Thyroid gland (tissue), 4 donors: ENCODE measurements around the gene CCNJL. TPM values are rescaled to one million over a fixed set of nuclear protein-coding genes. Genes with fewer than 3 reads are reported as not detected.
A peak's percentile ranks its signal among the peaks of the same experiment; 100 is the strongest.

Experiments
- DNase-seq, 2 donors: peaks; one replicate each; pipeline ENCODE4 v3.0.0-alpha.2; 2019
- H3K27ac ChIP-seq, 3 donors: fragments of 200-600 bp; sonication (generic); 1 replicate in 2 of 3; 2 replicates in 1 of 3; pipeline ENCODE4 v1.5.1; 2016 to 2019; ENCODE audit warnings: mild to moderate bottlenecking in 1 of 3, moderate library complexity in 1 of 3
- H3K27me3 ChIP-seq: fragments of 200-600 bp; sonication (generic); one replicate; pipeline ENCODE4 v1.5.1; 2019
- H3K36me3 ChIP-seq, 2 donors: fragments of 200-600 bp; sonication (generic); one replicate each; pipeline ENCODE4 v1.5.1; 2016 to 2019
- H3K4me1 ChIP-seq, 2 donors: fragments of 200-600 bp; sonication (generic); one replicate each; pipeline ENCODE4 v1.5.1; 2017 to 2019
- H3K4me3 ChIP-seq, 3 donors: fragments of 200-600 bp; sonication (generic); replicated peaks in 1 of 3; 1 replicate in 2 of 3; 2 replicates in 1 of 3; pipeline ENCODE4 v1.5.1; 2016; ENCODE audit warnings: mild to moderate bottlenecking in 1 of 3
- H3K9me3 ChIP-seq: fragments of 200-600 bp; sonication (generic); one replicate; pipeline ENCODE4 v1.5.1; 2017
- POLR2A ChIP-seq, 2 donors: fragments of 450-650 bp; IDR thresholded peaks; one replicate each; pipeline ENCODE4 v1.6.1; 2017; ENCODE audit warnings: antibody characterized with exemption in 2 of 2, mild to moderate bottlenecking in 2 of 2, moderate library complexity in 1 of 2
- WGBS, 2 donors: methylation state at CpG; one replicate each; pipeline ENCODE4 v1.1.5; 2017; 5-methylcytosine and 5-hydroxymethylcytosine counted together
- intact Hi-C: fragments of 100-400 bp; cut with DNase I; formaldehyde crosslinking; loops from one replicate; pipeline ENCODE4 v1.15.1; 2023
- total RNA-seq, 4 donors: library from RNA; depleted of rRNA; stranded (reverse); fragments of >200 nt; gene quantifications; one replicate each; pipeline ENCODE4 v1.2.3, GENCODE V29; 2016
- TF ChIP-seq, protein P1 (sequence below), 6 experiments: fragments of 200-600 bp in 3 of 6; fragments of 450-650 bp in 3 of 6; sonication (generic) in 3 of 6; IDR thresholded peaks; one replicate each; pipeline ENCODE4 v1.5.1; 2016 to 2019; ENCODE audit warnings: antibody characterized with exemption in 6 of 6, mild to moderate bottlenecking in 2 of 6, inconsistent platforms in 1 of 6, moderate library complexity in 1 of 6

Gene CCNJL
- total RNA-seq, 4 donors from 2014 or later, result 6.3 to 11.8 (median 10.0) TPM

DNA sequence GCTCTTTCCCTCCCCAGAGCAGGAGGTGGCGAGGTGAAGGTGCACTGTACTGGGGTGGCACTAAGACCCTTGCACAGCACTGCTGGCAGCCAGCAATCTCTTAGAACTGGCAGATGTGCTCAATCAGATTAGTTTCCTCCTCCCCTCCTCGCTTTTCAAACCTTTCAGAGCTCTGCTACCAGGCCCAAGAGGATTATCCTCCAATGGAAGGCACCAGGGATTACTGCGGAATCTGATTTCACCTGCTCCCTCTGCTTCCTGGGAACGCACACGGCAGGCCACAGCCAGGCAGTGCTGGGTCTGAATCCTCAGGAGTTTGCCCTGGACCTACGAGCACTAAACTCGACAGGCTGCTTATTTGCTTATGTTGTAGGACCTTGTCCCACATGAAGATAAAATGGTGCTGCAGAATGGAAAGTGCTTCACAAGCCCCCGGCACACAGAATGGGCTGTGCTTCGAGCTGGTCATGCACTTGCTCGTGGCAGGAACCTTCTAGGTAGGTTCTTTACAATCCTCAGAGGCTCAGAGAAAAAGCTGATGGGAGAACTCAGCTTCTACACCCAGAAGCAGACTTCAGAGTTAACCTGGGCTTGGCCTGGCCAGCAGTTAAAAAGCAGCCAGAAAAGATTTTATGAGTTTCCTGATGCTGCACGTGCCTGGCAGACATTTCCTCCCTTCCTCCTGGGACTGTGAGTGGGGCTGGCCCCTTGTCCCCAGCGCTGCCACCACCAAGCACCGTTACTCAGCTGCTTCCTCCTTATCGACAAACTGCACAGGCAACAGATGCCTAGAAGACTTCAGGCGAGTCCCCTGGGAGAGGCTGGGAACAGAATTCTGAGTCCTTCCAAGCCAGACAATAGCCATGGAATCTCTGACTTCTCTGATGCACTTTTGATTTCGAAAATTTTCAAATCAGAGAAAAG lies 50.0 kb downstream of the CCNJL start:
- Histone ChIP-seq H3K4me3 (no peak overlapping the region), H3K36me3 (no peaks in the 10 kb centered on the region), H3K9me3 (no peaks in the 10 kb centered on the region), H3K4me1 (peaks cover 50 to 65% of the 10 kb centered on the region in 2 donors), H3K27ac (peak overlapping the region in 2 of 3 donors; percentile 68 to 79), H3K27me3 (no peaks in the 10 kb centered on the region)
- TF ChIP-seq, protein P1, sequence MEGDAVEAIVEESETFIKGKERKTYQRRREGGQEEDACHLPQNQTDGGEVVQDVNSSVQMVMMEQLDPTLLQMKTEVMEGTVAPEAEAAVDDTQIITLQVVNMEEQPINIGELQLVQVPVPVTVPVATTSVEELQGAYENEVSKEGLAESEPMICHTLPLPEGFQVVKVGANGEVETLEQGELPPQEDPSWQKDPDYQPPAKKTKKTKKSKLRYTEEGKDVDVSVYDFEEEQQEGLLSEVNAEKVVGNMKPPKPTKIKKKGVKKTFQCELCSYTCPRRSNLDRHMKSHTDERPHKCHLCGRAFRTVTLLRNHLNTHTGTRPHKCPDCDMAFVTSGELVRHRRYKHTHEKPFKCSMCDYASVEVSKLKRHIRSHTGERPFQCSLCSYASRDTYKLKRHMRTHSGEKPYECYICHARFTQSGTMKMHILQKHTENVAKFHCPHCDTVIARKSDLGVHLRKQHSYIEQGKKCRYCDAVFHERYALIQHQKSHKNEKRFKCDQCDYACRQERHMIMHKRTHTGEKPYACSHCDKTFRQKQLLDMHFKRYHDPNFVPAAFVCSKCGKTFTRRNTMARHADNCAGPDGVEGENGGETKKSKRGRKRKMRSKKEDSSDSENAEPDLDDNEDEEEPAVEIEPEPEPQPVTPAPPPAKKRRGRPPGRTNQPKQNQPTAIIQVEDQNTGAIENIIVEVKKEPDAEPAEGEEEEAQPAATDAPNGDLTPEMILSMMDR (IDR thresholded peaks at IDR 0.05), result no peak
- TF ChIP-seq POLR2A (IDR thresholded peaks at IDR 0.05), result no peak
- WGBS, 2 donors, result 77 to 78% methylated on average over 16 of the region's 16 CpGs
- intact Hi-C loops, result no loop called here
- DNase-seq, result no peak

DNA sequence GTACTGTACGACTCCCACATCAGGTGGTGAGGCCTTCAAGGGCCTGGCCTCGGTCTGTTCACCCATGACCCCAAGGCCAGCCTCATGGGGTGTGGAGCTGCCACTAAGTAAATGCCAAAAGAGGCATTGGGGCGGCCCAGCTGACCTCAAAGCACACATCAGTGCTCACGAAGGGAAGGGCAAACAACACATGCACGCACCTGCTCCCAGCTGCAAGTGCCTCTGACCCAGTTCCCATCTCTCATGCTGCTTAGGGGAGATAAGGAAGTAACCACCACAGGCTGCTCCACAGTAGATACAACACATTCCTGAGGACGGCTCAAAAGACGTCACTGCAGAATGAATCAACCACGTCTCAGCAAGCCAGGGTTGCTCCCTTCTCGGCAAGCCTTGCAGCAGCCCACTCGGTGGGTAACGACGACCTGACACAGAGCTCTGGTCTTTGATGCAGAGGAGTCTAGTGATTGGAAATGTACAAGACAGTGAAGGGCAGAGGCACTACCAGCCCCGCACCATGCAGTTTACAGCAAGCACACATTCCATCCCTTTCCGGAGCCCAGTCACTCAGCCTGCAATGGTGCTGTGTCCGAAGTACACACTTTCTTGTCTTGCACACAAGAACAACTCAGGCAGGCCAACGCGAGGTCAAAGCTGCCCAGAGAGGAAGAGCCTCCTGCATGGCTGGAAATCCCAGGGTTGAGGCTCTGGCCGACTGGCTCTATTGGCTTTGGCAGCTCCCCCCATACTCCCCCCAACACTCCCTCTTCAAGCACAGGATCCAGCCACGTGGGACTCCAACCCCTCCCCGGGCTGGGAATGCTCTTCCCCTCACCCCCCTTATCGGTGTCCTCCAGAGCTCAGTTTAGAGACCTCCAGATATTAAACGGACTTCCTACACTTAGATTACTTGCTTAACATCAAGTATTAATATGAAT lies 51.2 kb downstream of the CCNJL start:
- WGBS, 2 donors, result 30 to 44% methylated on average over 21 of the region's 22 CpGs
- TF ChIP-seq POLR2A (IDR thresholded peaks at IDR 0.05), result no peak
- TF ChIP-seq, protein P1 (IDR thresholded peaks at IDR 0.05), result no peak
- H3K4me1 ChIP-seq, result peaks cover 46 to 58% of the 10 kb centered on the region in 2 donors
- intact Hi-C loops, result no loop called here
- H3K9me3 ChIP-seq, result no peaks in the 10 kb centered on the region
- peak overlapping the region; percentile 58 to 79 (median 68) for H3K27ac ChIP-seq
- H3K27me3 ChIP-seq, result no peaks in the 10 kb centered on the region
- no peak overlapping the region for H3K4me3 ChIP-seq
- peak; percentile 54 to 67 for DNase-seq
- no peaks in the 10 kb centered on the region for H3K36me3 ChIP-seq

DNA sequence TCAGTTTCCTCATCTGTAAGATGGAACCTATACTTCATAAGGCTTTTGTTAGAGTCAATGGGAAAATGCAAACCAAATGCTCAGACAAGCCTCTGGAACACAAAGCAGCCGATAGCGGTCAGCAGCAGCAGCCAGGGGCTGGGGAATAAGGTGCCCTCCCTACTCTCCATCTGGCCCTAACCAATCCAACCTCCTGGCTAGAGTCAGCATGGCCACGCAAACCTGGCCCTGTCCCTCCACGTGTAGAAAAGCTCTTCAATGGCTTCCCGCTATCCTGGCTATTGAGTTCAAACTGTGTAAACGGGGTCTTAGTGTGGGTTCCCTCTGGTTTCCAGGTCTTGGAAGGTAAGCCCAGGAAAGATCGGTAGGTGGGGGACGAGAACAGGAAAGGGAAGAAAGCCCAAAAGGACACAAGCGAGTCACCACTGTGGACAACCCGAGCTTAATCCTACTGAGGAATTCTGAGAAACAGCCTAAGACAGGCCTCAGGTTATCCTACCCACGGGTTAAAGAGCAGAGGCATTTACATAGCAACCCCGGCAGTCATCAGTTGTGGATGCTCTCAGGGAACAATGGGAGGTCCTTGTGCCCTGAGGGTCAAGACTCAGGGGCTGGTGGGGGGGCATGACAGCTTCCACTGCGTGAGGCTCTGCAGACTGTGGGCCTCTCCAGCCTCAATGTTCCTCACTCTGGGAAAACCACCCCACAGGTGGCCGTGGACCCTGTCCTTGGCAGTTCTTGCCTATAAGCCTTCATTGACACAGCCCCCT lies 52.2 kb downstream of the CCNJL start:
- Histone ChIP-seq H3K4me1 (peaks cover 42 to 49% of the 10 kb centered on the region in 2 donors), H3K36me3 (no peaks in the 10 kb centered on the region), H3K9me3 (no peaks in the 10 kb centered on the region), H3K4me3 (no peak overlapping the region), H3K27me3 (no peaks in the 10 kb centered on the region), H3K27ac (peak overlapping the region; percentile 58 to 79 (median 68))
- intact Hi-C loops, result no loop called here
- TF ChIP-seq POLR2A (IDR thresholded peaks at IDR 0.05), result no peak
- TF ChIP-seq, protein P1 (IDR thresholded peaks at IDR 0.05), result no peak
- no peak for DNase-seq
- WGBS, 2 donors, result 90 to 94% methylated on average over 14 of the region's 14 CpGs

DNA sequence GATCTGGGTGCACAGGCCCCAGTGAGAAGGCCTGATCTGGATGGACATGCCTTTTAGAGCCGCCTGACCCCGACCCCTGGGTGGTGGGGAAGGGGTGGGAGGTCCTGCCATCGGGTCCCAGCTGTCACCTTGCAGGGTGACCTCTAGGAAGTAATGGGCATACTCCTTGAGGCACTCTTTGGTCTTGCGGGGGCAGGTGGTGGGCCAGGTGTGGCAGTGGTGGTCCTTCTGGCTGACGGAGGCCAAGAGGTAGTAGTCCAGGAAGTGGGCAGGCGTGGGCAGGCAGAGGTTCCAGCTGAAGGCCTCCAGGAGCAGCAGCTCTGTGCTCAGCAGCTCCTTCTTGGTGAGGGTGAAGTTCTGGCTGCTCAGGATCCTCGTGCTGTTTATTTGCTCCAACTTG lies 53.0 kb downstream of the CCNJL start:
- intact Hi-C loops, result no loop called here

More for the DNA sequence above, 53.0 kb downstream of the CCNJL start:
- no peaks in the 10 kb centered on the region for H3K9me3 ChIP-seq
- TF ChIP-seq, protein P1 (IDR thresholded peaks at IDR 0.05), result no peak
- no peak for TF ChIP-seq POLR2A (IDR thresholded peaks at IDR 0.05)
- H3K36me3 ChIP-seq, result no peaks in the 10 kb centered on the region
- H3K4me1 ChIP-seq, result peaks cover 38 to 41% of the 10 kb centered on the region in 2 donors
- H3K4me3 ChIP-seq, result no peak overlapping the region
- peak overlapping the region in 1 of 3 donors; percentile 79 for H3K27ac ChIP-seq
- no peaks in the 10 kb centered on the region for H3K27me3 ChIP-seq
- DNase-seq, result no peak
- 89 to 93% methylated on average over 2 to 7 of the region's 7 CpGs for WGBS, 2 donors
